Panc1 (cell line): ENCODE measurements around the gene OLFML1. TPM values are rescaled to one million over a fixed set of nuclear protein-coding genes. Genes with fewer than 3 reads are reported as not detected.

Source experiments
- ATAC-seq: fragments of 200-7000 bp; cut with Tn5 transposase; 2 replicates; pipeline ENCODE4 v1.9.1; 2020; ENCODE audit warnings: mild to moderate bottlenecking, moderate library complexity
- BruUV-seq: library from RNA; stranded (reverse); fragments of 400-500 nt; replicated peaks from 2 replicates; lab custom pipeline; 2021; lab: Mats Ljungman, UMichigan
- CTCF ChIA-PET: fragments of 300-600 bp; sonication (Branson Sonifier 250); formaldehyde crosslinking; loops from one replicate; lab custom pipeline; 2022; ENCODE audit warnings: antibody characterized with exemption; lab: Charles Lee
- POLR2A ChIA-PET: fragments of 300-600 bp; sonication (Branson Sonifier 250); formaldehyde crosslinking; loops from one replicate; lab custom pipeline; 2022; ENCODE audit warnings: antibody characterized with exemption; lab: Charles Lee
- DNase-seq: peaks from one replicate; pipeline ENCODE4 v3.0.0-alpha.2; 2010; ENCODE audit warnings: low read depth, low spot score
- H3K27ac ChIP-seq: 2 replicates; pipeline ENCODE4 v1.5.1; 2011; ENCODE audit warnings: mild to moderate bottlenecking, low read length, inconsistent platforms
- H3K27me3 ChIP-seq: fragments of 200-500 bp; sonication (Bioruptor generic); 2 replicates; pipeline ENCODE4 v1.6.0; 2014; ENCODE audit warnings: low read length, inconsistent platforms; ENCODE audit not compliant: control insufficient read depth, insufficient read depth
- H3K36me3 ChIP-seq: fragments of 200-500 bp; sonication (Bioruptor generic); 2 replicates; pipeline ENCODE4 v1.5.1; 2014; ENCODE audit warnings: inconsistent platforms, mild to moderate bottlenecking, low read length, moderate library complexity; ENCODE audit not compliant: control insufficient read depth, insufficient read depth
- H3K4me1 ChIP-seq: 2 replicates; pipeline ENCODE4 v1.5.1; 2011; ENCODE audit warnings: inconsistent platforms, mild to moderate bottlenecking, low read length, moderate library complexity; ENCODE audit not compliant: control insufficient read depth, insufficient read depth
- H3K4me3 ChIP-seq, 2 experiments: 2 replicates each; pipeline ENCODE4 v1.5.1; 2011 to 2012; ENCODE audit warnings: low read depth in 2 of 2, low read length in 2 of 2, mild to moderate bottlenecking in 2 of 2, inconsistent platforms in 1 of 2, moderate library complexity in 1 of 2
- H3K9me3 ChIP-seq: fragments of 200-500 bp; sonication (Bioruptor generic); 2 replicates; pipeline ENCODE4 v1.5.1; 2014; ENCODE audit warnings: low read depth, mild to moderate bottlenecking, inconsistent platforms, low read length, moderate library complexity; ENCODE audit not compliant: control insufficient read depth, insufficient read depth
- POLR2AphosphoS5 ChIP-seq: IDR thresholded peaks from 2 replicates; pipeline ENCODE4 v1.6.1; 2012; ENCODE audit warnings: mild to moderate bottlenecking, low read depth, low read length, moderate library complexity
- SIN3A ChIP-seq: IDR thresholded peaks from 2 replicates; pipeline ENCODE4 v1.6.1; 2012; ENCODE audit warnings: low read depth, mild to moderate bottlenecking, low read length, moderate library complexity, borderline replicate concordance; ENCODE audit not compliant: insufficient read depth
- TCF7L2 ChIP-seq: IDR thresholded peaks from 2 replicates; pipeline ENCODE4 v1.6.1; 2011; ENCODE audit warnings: mild to moderate bottlenecking, low read depth, low read length, inconsistent platforms
- in situ Hi-C: cut with HindIII; loops from 2 replicates; pipeline ENCODE4 v1.10.0; 2016; ENCODE audit warnings: low sequenced_read_pairs, low pct_unique_long_range_greater_than_20kb
- intact Hi-C: fragments of 100-400 bp; cut with micrococcal nuclease; formaldehyde crosslinking; loops from one replicate; pipeline ENCODE4 v1.10.0; 2022; ENCODE audit not compliant: unreplicated experiment
- total RNA-seq: library from RNA; stranded (reverse); gene quantifications from one replicate; pipeline ENCODE4 v1.2.1, GENCODE V29; 2021; ENCODE audit not compliant: unreplicated experiment
- TF ChIP-seq, protein P1 (sequence below), 2 experiments: IDR thresholded peaks; 2 replicates each; pipeline ENCODE4 v1.6.1; 2011 to 2012; ENCODE audit warnings: low read depth in 2 of 2, control low read depth in 1 of 2, low read length in 1 of 2, mild to moderate bottlenecking in 1 of 2, moderate library complexity in 1 of 2; ENCODE audit not compliant: insufficient read depth in 1 of 2
- TF ChIP-seq, protein P2 (sequence below): fragments of 450-650 bp; IDR thresholded peaks from 2 replicates; pipeline ENCODE4 v1.5.1; 2017; ENCODE audit warnings: mild to moderate bottlenecking

Gene OLFML1
- total RNA-seq, 1 experiment from 2014 or later = not detected

GRCh38 chr11:7469351-7469865, 15.9 kb upstream of the OLFML1 start:
- Histone ChIP-seq H3K4me1 (no peaks in the 10 kb centered on the region), H3K4me3 (no peak overlapping the region), H3K27me3 (peaks cover 8% of the 10 kb centered on the region), H3K27ac (no peak overlapping the region), H3K36me3 (no peaks in the 10 kb centered on the region), H3K9me3 (no peaks in the 10 kb centered on the region)
- TF ChIP-seq SIN3A (no peak), TCF7L2 (no peak), POLR2AphosphoS5 (no peak)
- TF ChIP-seq, protein P1, sequence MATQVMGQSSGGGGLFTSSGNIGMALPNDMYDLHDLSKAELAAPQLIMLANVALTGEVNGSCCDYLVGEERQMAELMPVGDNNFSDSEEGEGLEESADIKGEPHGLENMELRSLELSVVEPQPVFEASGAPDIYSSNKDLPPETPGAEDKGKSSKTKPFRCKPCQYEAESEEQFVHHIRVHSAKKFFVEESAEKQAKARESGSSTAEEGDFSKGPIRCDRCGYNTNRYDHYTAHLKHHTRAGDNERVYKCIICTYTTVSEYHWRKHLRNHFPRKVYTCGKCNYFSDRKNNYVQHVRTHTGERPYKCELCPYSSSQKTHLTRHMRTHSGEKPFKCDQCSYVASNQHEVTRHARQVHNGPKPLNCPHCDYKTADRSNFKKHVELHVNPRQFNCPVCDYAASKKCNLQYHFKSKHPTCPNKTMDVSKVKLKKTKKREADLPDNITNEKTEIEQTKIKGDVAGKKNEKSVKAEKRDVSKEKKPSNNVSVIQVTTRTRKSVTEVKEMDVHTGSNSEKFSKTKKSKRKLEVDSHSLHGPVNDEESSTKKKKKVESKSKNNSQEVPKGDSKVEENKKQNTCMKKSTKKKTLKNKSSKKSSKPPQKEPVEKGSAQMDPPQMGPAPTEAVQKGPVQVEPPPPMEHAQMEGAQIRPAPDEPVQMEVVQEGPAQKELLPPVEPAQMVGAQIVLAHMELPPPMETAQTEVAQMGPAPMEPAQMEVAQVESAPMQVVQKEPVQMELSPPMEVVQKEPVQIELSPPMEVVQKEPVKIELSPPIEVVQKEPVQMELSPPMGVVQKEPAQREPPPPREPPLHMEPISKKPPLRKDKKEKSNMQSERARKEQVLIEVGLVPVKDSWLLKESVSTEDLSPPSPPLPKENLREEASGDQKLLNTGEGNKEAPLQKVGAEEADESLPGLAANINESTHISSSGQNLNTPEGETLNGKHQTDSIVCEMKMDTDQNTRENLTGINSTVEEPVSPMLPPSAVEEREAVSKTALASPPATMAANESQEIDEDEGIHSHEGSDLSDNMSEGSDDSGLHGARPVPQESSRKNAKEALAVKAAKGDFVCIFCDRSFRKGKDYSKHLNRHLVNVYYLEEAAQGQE (IDR thresholded peaks at IDR 0.05; ENCODE audit: insufficient read depth in 1 of 2, low read depth in 2 of 2, low read length in 1 of 2) = no peak
- TF ChIP-seq, protein P2, sequence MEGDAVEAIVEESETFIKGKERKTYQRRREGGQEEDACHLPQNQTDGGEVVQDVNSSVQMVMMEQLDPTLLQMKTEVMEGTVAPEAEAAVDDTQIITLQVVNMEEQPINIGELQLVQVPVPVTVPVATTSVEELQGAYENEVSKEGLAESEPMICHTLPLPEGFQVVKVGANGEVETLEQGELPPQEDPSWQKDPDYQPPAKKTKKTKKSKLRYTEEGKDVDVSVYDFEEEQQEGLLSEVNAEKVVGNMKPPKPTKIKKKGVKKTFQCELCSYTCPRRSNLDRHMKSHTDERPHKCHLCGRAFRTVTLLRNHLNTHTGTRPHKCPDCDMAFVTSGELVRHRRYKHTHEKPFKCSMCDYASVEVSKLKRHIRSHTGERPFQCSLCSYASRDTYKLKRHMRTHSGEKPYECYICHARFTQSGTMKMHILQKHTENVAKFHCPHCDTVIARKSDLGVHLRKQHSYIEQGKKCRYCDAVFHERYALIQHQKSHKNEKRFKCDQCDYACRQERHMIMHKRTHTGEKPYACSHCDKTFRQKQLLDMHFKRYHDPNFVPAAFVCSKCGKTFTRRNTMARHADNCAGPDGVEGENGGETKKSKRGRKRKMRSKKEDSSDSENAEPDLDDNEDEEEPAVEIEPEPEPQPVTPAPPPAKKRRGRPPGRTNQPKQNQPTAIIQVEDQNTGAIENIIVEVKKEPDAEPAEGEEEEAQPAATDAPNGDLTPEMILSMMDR = no peak
- ChIA-PET POLR2A (interaction anchor here (0.7 kb wide), 1 partner anchor 176 kb away, joined by 4 read pairs; no protein-coding TSS in a partner anchor), CTCF (no interaction called here)
- in situ Hi-C loops (no loop called here), intact Hi-C loops (no loop called here)
- no peak for ATAC-seq
- no TSS peak for BruUV-seq
- no peak for DNase-seq

GRCh38 chr11:7471071-7471470, 14.2 kb upstream of the OLFML1 start:
- CTCF ChIA-PET = no interaction called here

More at GRCh38 chr11:7471071-7471470, 14.2 kb upstream of the OLFML1 start:
- DNase-seq (no peak), ATAC-seq (no peak)
- H3K4me1 ChIP-seq = no peaks in the 10 kb centered on the region
- intact Hi-C loops = no loop called here
- H3K27me3 ChIP-seq = peaks cover 8% of the 10 kb centered on the region
- no peak overlapping the region for H3K4me3 ChIP-seq
- no TSS peak for BruUV-seq
- in situ Hi-C loops = no loop called here
- POLR2A ChIA-PET = interaction anchor here (0.7 kb wide), 1 partner anchor 14 kb away, joined by 19 read pairs; no protein-coding TSS in a partner anchor
- H3K36me3 ChIP-seq = no peaks in the 10 kb centered on the region
- TF ChIP-seq, protein P1 (IDR thresholded peaks at IDR 0.05; ENCODE audit: insufficient read depth in 1 of 2, low read depth in 2 of 2, low read length in 1 of 2) = no peak
- no peak for TF ChIP-seq SIN3A
- no peak for TF ChIP-seq TCF7L2
- TF ChIP-seq, protein P2 = no peak
- no peak for TF ChIP-seq POLR2AphosphoS5
- H3K9me3 ChIP-seq = no peaks in the 10 kb centered on the region
- H3K27ac ChIP-seq = no peak overlapping the region
